Sigmoid colon (tissue), 7 donors: ENCODE data around the gene GRM4. TPM values are rescaled to one million over a fixed set of nuclear protein-coding genes. Genes with fewer than 3 reads are reported as not detected.
A peak's percentile ranks its signal among the peaks of the same experiment; 100 is the strongest.

ENCODE experiments used
- DNase-seq: peaks from one replicate; pipeline ENCODE4 v3.0.0-alpha.2; 2019
- H3K27ac ChIP-seq, 4 donors: fragments of 200-600 bp; sonication (generic); one replicate each; pipeline ENCODE4 v1.5.1; 2016 to 2019; ENCODE audit warnings: mild to moderate bottlenecking in 1 of 4
- H3K27me3 ChIP-seq, 3 donors: fragments of 200-600 bp; sonication (generic); one replicate each; pipeline ENCODE4 v1.5.1; 2019; ENCODE audit warnings: mild to moderate bottlenecking in 1 of 3
- H3K36me3 ChIP-seq, 4 donors: fragments of 200-600 bp; sonication (generic); one replicate each; pipeline ENCODE4 v1.5.1; 2016 to 2019
- H3K4me1 ChIP-seq, 4 donors: fragments of 200-600 bp; sonication (generic); one replicate each; pipeline ENCODE4 v1.5.1; 2017 to 2019
- H3K4me3 ChIP-seq, 4 donors: fragments of 200-600 bp; sonication (generic); one replicate each; pipeline ENCODE4 v1.5.1; 2017 to 2019; ENCODE audit warnings: mild to moderate bottlenecking in 2 of 4, moderate library complexity in 1 of 4
- H3K9me3 ChIP-seq, 4 donors: fragments of 200-600 bp in 3 of 4; sonication (generic) in 3 of 4; one replicate each; pipeline versions ENCODE4 v1.5.1 to v1.6.1; 2013 to 2019
- EP300 ChIP-seq, 4 donors: sonication (generic); formaldehyde crosslinking; IDR thresholded peaks; one replicate each; pipeline ENCODE4 v1.6.1; 2017; ENCODE audit warnings: antibody characterized with exemption in 4 of 4
- POLR2A ChIP-seq, 2 donors: fragments of 450-650 bp; IDR thresholded peaks; one replicate each; pipeline ENCODE4 v1.6.1; 2016; ENCODE audit warnings: antibody characterized with exemption in 2 of 2, mild to moderate bottlenecking in 2 of 2, moderate library complexity in 2 of 2
- POLR2AphosphoS5 ChIP-seq, 4 donors: sonication (generic); formaldehyde crosslinking; IDR thresholded peaks; one replicate each; pipeline ENCODE4 v1.6.1; 2017; ENCODE audit warnings: antibody characterized with exemption in 4 of 4
- WGBS, 2 donors: extraction: QIAGEN DNeasy Blood & Tissue Kit; methylation state at CpG; one replicate each; pipeline ENCODE4 v1.1.7; 2013; 5-methylcytosine and 5-hydroxymethylcytosine counted together
- intact Hi-C: fragments of 100-400 bp; cut with DNase I; formaldehyde crosslinking; loops from one replicate; pipeline ENCODE4 v1.15.1; 2023
- polyA plus RNA-seq, 3 donors: library from polyadenylated mRNA; stranded (reverse); fragments of 200-250 nt; gene quantifications; one replicate each; pipeline ENCODE4 v1.2.3, GENCODE V29; 2013
- total RNA-seq, 4 donors: library from RNA; depleted of rRNA; stranded (reverse); fragments of >200 nt; gene quantifications; one replicate each; pipeline ENCODE4 v1.1.0, GENCODE V29; 2016
- TF ChIP-seq, protein P1 (sequence below), 4 experiments: fragments of 450-650 bp in 3 of 4; fragments of 200-600 bp in 1 of 4; IDR thresholded peaks; one replicate each; pipeline ENCODE4 v1.5.1; 2016 to 2019; ENCODE audit warnings: antibody characterized with exemption in 4 of 4, mild to moderate bottlenecking in 3 of 4, moderate library complexity in 2 of 4
- donor health status: healthy with polysubstance abuse.
- donor health status: Bipolar disorder and iron deficiency.
- donor health status: healthy.

GRM4 gene
- total and polyA plus RNA-seq, 7 donors = 0.07 to 0.14 TPM; not detected in 5

DNA sequence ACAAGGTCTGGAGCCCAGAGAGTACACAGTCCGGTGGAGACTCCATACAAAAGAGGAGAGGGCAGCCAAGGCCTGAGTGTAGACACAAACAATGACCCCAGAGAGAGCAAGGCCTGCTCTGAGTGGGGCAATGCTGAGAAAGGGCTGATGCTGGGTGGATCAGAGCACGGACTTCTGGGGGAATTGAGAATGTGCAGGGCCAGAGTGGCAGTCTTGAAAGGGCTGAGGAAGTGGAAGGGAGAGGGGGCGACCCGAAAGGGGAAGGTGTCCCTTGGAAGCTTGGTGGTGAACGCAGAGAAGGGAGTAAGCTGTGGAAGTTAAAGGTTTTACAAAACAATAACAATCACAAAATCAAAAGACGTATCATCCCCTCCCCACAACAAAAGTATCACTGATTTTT lies 12.0 kb upstream of the GRM4 start:
- intact Hi-C loops = loop anchor here (10.0 kb wide), 1 partner anchor 573 kb away; the partner anchor contains the start of gene BAK1
- peak; percentile 14 for DNase-seq
- 60 to 73% methylated on average over 6 of the region's 6 CpGs for WGBS, 2 donors
- H3K27ac ChIP-seq = no peak overlapping the region
- H3K4me3 ChIP-seq = no peak overlapping the region
- H3K4me1 ChIP-seq = peaks cover 0 to 11% (median 7%) of the 10 kb centered on the region in 4 donors
- H3K9me3 ChIP-seq = no peaks in the 10 kb centered on the region
- H3K27me3 ChIP-seq = peaks cover 10 to 29% (median 27%) of the 10 kb centered on the region in 3 donors
- H3K36me3 ChIP-seq = no peaks in the 10 kb centered on the region
- TF ChIP-seq POLR2AphosphoS5 (IDR thresholded peaks at IDR 0.05) (no peak), POLR2A (IDR thresholded peaks at IDR 0.05) (no peak), EP300 (IDR thresholded peaks at IDR 0.05) (no peak)
- TF ChIP-seq, protein P1, sequence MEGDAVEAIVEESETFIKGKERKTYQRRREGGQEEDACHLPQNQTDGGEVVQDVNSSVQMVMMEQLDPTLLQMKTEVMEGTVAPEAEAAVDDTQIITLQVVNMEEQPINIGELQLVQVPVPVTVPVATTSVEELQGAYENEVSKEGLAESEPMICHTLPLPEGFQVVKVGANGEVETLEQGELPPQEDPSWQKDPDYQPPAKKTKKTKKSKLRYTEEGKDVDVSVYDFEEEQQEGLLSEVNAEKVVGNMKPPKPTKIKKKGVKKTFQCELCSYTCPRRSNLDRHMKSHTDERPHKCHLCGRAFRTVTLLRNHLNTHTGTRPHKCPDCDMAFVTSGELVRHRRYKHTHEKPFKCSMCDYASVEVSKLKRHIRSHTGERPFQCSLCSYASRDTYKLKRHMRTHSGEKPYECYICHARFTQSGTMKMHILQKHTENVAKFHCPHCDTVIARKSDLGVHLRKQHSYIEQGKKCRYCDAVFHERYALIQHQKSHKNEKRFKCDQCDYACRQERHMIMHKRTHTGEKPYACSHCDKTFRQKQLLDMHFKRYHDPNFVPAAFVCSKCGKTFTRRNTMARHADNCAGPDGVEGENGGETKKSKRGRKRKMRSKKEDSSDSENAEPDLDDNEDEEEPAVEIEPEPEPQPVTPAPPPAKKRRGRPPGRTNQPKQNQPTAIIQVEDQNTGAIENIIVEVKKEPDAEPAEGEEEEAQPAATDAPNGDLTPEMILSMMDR (IDR thresholded peaks at IDR 0.05) = no peak

DNA sequence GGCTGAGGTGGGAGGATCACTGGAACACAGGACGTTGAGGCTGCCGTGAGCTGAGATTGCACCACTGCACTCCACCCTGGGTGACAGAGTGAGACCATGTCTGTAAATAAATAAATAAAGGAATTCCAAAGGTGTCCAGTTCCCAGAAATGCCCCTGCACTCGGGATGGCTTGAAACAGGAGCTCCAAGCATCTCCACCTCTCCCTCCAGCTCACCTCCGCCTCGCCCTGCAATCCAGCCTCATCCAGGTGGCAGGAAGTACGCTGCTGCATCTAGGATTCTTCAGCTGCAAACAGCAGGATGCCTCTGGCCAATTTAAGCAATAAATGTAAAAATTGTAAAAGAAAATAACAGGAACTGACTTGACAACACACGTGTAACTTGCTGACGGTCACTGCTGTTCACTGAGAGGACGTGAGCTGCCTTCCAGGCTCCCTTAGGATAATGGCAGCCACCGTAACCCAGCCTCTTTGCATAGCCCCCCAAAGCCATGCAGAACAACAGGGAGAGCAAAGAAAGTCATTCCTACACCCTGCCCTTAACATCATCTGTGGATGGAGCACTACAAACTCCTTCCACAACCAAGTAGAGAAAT lies 11.4 kb upstream of the GRM4 start:
- Histone ChIP-seq H3K27me3 (peaks cover 11 to 34% (median 30%) of the 10 kb centered on the region in 3 donors), H3K36me3 (no peaks in the 10 kb centered on the region), H3K27ac (no peak overlapping the region), H3K4me1 (peaks cover 0 to 11% (median 7%) of the 10 kb centered on the region in 4 donors), H3K9me3 (no peaks in the 10 kb centered on the region), H3K4me3 (no peak overlapping the region)
- TF ChIP-seq EP300 (IDR thresholded peaks at IDR 0.05) = no peak
- no peak for TF ChIP-seq POLR2A (IDR thresholded peaks at IDR 0.05)
- intact Hi-C loops = loop anchor here (10.0 kb wide), 1 partner anchor 573 kb away; the partner anchor contains the start of gene BAK1
- WGBS, 2 donors = 47 to 67% methylated on average over 10 of the region's 10 CpGs
- peak; percentile 17 for DNase-seq

- Histone ChIP-seq H3K9me3 (no peaks in the 10 kb centered on the region), H3K4me1 (peaks cover 0 to 11% (median 7%) of the 10 kb centered on the region in 4 donors), H3K36me3 (no peaks in the 10 kb centered on the region), H3K27me3 (peaks cover 14 to 51% (median 46%) of the 10 kb centered on the region in 3 donors), H3K4me3 (no peak overlapping the region), H3K27ac (no peak overlapping the region)
- intact Hi-C loops = loop anchor here (2.0 to 10.0 kb wide), 2 partner anchors 385 to 571 kb away; partner anchors contain the start of gene BAK1
- TF ChIP-seq POLR2A (IDR thresholded peaks at IDR 0.05) = no peak
- TF ChIP-seq, protein P1 (IDR thresholded peaks at IDR 0.05) = no peak
- TF ChIP-seq POLR2AphosphoS5 (IDR thresholded peaks at IDR 0.05) = no peak
- no peak for TF ChIP-seq EP300 (IDR thresholded peaks at IDR 0.05)
- peak; percentile 34 for DNase-seq
- 79 to 89% methylated on average over 24 of the region's 24 CpGs for WGBS, 2 donors
Measured at GRCh38 chr6:34155471-34156300, 9.8 kb upstream of the GRM4 start.

DNA sequence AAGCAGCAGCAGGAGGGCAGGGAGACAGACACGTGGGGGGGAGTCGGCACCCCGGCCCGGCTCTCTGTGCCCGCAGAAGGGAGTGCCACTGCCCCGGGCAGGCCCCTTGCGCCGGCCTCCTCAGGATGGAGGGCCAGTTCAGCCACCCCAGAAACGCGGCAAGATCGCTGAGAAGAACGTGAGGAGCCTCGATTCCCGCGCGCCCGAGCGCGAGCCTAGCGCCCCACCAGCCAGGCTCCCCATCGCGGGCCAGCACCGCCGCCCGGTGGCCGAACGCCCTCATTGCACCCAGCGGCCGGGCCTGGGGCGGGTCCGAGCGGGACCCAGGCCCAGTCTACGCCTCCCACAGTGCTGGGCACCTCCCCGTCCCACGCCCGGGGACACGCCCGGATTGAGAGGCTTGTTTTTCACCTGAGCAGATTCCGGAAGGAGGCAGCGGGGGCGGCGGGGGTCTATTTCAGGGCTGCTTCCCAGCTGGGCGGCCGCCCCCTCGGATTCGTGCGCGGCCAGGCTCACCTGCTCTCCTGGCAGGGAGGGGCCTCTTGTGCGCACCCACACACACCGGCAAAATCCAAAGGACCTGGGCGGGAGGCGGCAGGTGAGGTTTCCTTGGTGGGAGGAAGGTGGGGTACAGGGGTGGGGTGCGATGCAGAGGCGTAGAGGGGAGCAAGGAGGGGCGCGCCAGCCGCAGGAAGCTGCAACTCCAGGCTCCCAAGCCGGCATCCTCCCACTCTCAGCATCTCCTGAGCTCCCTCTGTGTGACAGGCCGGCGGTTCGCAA lies 9.0 kb upstream of the GRM4 start:
- WGBS, 2 donors = 8 to 11% methylated on average over 61 of the region's 61 CpGs
- Histone ChIP-seq H3K27me3 (peaks cover 14 to 59% (median 53%) of the 10 kb centered on the region in 3 donors), H3K36me3 (no peaks in the 10 kb centered on the region), H3K9me3 (no peaks in the 10 kb centered on the region), H3K4me3 (peak overlapping the region in 1 of 4 donors; percentile 12), H3K4me1 (peaks cover 0 to 11% (median 7%) of the 10 kb centered on the region in 4 donors), H3K27ac (no peak overlapping the region)
- intact Hi-C loops = loop anchor here (2.0 to 10.0 kb wide), 3 partner anchors 98 to 570 kb away; partner anchors contain the start of gene BAK1
- TF ChIP-seq POLR2AphosphoS5 (IDR thresholded peaks at IDR 0.05) (no peak), POLR2A (IDR thresholded peaks at IDR 0.05) (no peak), EP300 (IDR thresholded peaks at IDR 0.05) (no peak)
- TF ChIP-seq, protein P1 (IDR thresholded peaks at IDR 0.05) = peak; percentile 80 to 96 (median 89)
- DNase-seq = peak; percentile 69
